Measurements from ENCODE around the gene PHACTR2.
"Not testable (repeated sequence)": the region's sequence is repeated elsewhere in the genome, so short reads cannot be mapped to it uniquely, and the experiment has no call there.

The PHACTR2 gene

DNA sequence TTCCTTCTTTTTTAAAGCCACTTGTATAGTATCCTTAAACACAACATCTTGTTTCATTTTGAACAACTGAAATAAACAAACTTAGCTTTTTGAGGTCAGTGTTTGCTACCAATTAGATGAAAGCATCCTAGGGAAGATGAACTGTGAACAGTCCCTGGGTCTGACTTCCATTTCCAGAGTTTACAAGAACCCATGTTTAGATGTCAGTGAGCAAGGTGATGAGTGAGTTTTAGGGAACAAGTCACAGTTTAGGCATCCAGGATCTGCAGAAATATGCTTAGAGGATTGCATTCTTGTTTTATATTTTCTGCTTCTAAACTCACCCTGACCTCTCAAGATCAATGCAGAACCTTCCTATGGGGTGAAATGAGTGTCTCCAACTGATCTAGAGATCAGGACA, 189.5 kb downstream of the PHACTR2 start:
- Histone ChIP-seq H3K27ac (ENCODE audit: low read depth, low read length) (no peak overlapping the region), H3K4me3 (ENCODE audit: low read depth, low read length) (no peak overlapping the region), H3K27me3 (ENCODE audit: control insufficient read depth, insufficient read depth, low read length) (no peaks in the 10 kb centered on the region)

DNA sequence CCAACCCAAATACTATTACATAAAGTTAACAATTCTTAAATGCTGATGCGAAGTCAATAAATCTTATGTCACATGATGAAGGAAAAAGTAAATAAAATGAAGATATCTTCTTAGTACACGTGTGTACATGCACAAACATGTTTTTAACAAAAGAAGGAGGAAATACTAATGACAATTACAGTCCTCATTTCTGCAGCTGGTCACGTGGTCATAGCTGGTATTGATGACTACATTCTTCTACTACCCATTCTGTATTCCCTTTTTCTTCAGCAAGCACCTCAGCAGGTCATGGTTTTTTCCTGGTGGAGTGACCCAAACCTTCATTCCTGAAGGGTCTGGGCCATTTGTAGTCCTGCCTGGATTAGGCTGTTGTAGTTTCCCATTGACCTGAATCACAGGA, 191.0 kb downstream of the PHACTR2 start:
- not testable (repeated sequence) for H3K27me3 ChIP-seq (ENCODE audit: control insufficient read depth, insufficient read depth, low read length); H3K4me1 ChIP-seq (ENCODE audit: control insufficient read depth, insufficient read depth, low read length); H3K9me3 ChIP-seq (ENCODE audit: control insufficient read depth, insufficient read depth, low read depth, low read length); H3K9ac ChIP-seq (ENCODE audit: low read length); H3K27ac ChIP-seq (ENCODE audit: low read depth, low read length); H3K4me3 ChIP-seq (ENCODE audit: low read depth, low read length)
- H3K36me3 ChIP-seq (ENCODE audit: control insufficient read depth, insufficient read depth, low read length), result peaks cover 16% of the 10 kb centered on the region

More for the DNA sequence above, 189.5 kb downstream of the PHACTR2 start:
- H3K9me3 ChIP-seq (ENCODE audit: control insufficient read depth, insufficient read depth, low read depth, low read length), result 0 out of 2 replicates have a peak, but pooled peaks cover 4% of the 10 kb centered on the region
- H3K4me1 ChIP-seq (ENCODE audit: control insufficient read depth, insufficient read depth, low read length), result no peaks in the 10 kb centered on the region
- H3K36me3 ChIP-seq (ENCODE audit: control insufficient read depth, insufficient read depth, low read length), result peaks cover 32% of the 10 kb centered on the region
- H3K9ac ChIP-seq (ENCODE audit: low read length), result no peak overlapping the region

DNA sequence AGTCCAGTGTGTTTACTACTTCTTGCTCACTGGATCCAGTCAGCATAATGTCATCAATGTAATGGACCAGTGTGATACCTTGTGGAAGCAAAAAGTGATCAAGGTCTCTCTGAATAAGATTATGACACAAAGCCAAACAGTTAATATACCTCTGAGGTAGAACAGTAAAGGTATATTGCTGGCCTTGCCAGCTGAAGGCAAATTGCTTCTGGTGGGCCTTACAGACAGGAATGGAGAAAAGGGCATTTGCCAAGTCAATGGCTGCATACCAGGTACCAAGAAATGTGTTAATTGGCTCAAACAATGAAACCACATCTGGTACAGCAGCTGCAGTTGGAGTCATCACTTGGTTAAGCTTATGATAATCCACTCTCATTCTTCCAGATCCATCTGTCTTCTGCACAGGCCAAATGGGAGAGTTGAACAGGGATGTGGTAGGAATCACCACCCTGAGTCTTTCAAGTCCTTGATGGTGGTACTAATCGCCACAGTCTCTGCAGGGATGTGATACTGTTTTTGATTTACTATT, 193.5 kb downstream of the PHACTR2 start:
- not testable (repeated sequence) for H3K4me3 ChIP-seq (ENCODE audit: low read depth, low read length); H3K27ac ChIP-seq (ENCODE audit: low read depth, low read length); H3K36me3 ChIP-seq (ENCODE audit: control insufficient read depth, insufficient read depth, low read length); H3K27me3 ChIP-seq (ENCODE audit: control insufficient read depth, insufficient read depth, low read length); H3K9ac ChIP-seq (ENCODE audit: low read length); H3K4me1 ChIP-seq (ENCODE audit: control insufficient read depth, insufficient read depth, low read length)
- H3K9me3 ChIP-seq (ENCODE audit: control insufficient read depth, insufficient read depth, low read depth, low read length), result 0 out of 2 replicates have a peak, but pooled peaks cover 13% of the 10 kb centered on the region

DNA sequence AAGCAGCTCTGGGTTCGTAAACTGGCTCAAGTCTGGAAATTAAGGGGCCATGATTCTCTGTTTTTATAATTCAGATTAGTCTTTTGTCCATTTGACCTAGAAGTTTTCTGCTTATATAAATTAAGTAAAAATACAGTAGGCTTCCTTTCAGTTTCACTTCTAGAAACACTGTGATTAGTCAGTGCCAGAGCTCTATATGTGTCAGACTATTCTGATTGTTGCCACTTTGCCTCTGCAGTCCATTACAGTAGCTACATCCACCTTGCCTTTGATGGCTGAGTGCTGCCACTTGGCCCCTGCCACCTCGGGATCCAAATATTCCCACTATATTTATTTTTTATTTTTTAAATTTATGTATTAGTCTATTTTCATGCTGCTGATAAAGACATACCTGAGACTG, 194.4 kb downstream of the PHACTR2 start:
- no peaks in the 10 kb centered on the region for H3K4me1 ChIP-seq (ENCODE audit: control insufficient read depth, insufficient read depth, low read length)
- H3K9me3 ChIP-seq (ENCODE audit: control insufficient read depth, insufficient read depth, low read depth, low read length), result 0 out of 2 replicates have a peak, but pooled peaks cover 13% of the 10 kb centered on the region
- H3K36me3 ChIP-seq (ENCODE audit: control insufficient read depth, insufficient read depth, low read length), result no peaks in the 10 kb centered on the region
- no peaks in the 10 kb centered on the region for H3K27me3 ChIP-seq (ENCODE audit: control insufficient read depth, insufficient read depth, low read length)
- H3K27ac ChIP-seq (ENCODE audit: low read depth, low read length), result no peak overlapping the region
- H3K4me3 ChIP-seq (ENCODE audit: low read depth, low read length), result no peak overlapping the region
- no peak overlapping the region for H3K9ac ChIP-seq (ENCODE audit: low read length)

DNA sequence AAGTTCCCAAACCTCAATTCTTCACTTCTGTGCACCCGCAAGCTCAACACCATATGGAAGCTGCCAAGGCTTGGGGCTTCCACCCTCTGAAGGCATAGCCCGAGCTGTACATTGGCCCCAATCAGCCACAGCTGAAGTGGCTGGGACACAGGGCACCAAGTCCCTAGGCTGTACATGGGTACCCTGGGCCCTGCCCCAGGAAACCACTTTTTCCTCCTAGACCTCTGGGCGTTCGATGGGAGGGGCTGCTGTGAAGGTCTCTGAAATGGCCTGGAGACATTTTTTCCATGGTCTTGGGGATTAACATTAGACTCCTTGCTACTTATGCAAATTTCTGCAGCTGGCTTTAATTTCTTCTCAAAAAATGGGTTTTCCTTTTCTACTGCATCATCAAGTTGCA, 195.8 kb downstream of the PHACTR2 start:
- not testable (repeated sequence) for H3K4me1 ChIP-seq (ENCODE audit: control insufficient read depth, insufficient read depth, low read length)

DNA sequence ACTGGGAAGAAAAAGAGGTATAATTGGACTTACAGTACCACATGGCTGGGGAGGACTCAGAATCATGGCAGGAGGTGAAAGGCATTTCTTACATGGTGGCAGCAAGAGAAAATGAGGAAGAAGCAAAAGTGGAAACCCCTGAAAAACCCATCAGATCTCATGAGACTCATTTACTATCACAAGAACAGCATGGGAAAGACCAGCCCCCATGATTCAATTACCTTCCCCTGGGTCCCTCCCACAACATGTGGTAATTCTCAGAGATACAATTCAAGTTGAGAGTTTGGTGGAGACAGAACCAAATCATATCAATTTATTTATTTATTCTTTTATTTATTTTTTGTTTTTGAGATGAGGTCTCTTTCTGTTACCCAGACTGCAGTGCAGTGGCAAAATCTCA, 196.7 kb downstream of the PHACTR2 start:
- H3K9me3 ChIP-seq (ENCODE audit: control insufficient read depth, insufficient read depth, low read depth, low read length), result peaks cover 21% of the 10 kb centered on the region
- H3K27me3 ChIP-seq (ENCODE audit: control insufficient read depth, insufficient read depth, low read length); H3K36me3 ChIP-seq (ENCODE audit: control insufficient read depth, insufficient read depth, low read length); H3K9ac ChIP-seq (ENCODE audit: low read length); H3K27ac ChIP-seq (ENCODE audit: low read depth, low read length); H3K4me1 ChIP-seq (ENCODE audit: control insufficient read depth, insufficient read depth, low read length); H3K4me3 ChIP-seq (ENCODE audit: low read depth, low read length): not testable (repeated sequence)

More for the DNA sequence above, 195.8 kb downstream of the PHACTR2 start:
- H3K36me3 ChIP-seq (ENCODE audit: control insufficient read depth, insufficient read depth, low read length); H3K9ac ChIP-seq (ENCODE audit: low read length); H3K4me3 ChIP-seq (ENCODE audit: low read depth, low read length); H3K27me3 ChIP-seq (ENCODE audit: control insufficient read depth, insufficient read depth, low read length); H3K27ac ChIP-seq (ENCODE audit: low read depth, low read length): not testable (repeated sequence)
- peaks cover 20% of the 10 kb centered on the region for H3K9me3 ChIP-seq (ENCODE audit: control insufficient read depth, insufficient read depth, low read depth, low read length)

DNA sequence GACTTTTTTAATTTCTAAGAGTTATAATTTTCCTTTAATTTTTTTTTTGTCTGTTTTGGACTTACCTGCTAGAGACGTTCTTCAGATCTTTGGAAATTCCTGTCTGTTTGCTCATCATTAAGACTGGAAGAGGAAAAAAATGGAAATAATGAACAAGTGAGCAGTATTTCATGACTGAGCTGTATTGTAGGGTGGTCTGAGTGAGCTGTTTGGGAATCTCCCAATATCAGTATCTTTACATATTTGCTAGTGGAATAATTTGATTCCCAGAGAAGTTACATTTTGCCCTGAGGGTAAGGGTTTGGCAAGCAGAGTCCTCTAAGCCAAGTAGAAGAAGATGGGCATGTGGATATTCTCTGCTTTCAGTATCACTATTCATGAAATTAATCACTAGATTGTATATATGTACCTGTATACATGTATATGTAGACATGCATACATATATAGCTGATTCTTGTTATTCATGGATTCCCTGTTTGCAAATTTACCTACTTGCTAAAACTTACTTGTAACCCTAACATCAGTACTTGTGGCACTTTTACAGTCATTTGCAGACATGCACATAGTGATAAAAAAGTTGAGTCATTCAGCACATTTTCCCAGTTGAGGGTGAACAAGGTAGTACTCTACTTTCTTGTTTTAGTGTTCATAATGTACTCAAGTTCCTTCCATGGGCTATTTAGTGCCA, 200.0 kb downstream of the PHACTR2 start:
- Histone ChIP-seq H3K4me3 (ENCODE audit: low read depth, low read length) (no peak overlapping the region), H3K27me3 (ENCODE audit: control insufficient read depth, insufficient read depth, low read length) (no peaks in the 10 kb centered on the region), H3K9me3 (ENCODE audit: control insufficient read depth, insufficient read depth, low read depth, low read length) (peaks cover 21% of the 10 kb centered on the region), H3K36me3 (ENCODE audit: control insufficient read depth, insufficient read depth, low read length) (no peaks in the 10 kb centered on the region), H3K27ac (ENCODE audit: low read depth, low read length) (no peak overlapping the region), H3K4me1 (ENCODE audit: control insufficient read depth, insufficient read depth, low read length) (no peaks in the 10 kb centered on the region), H3K9ac (ENCODE audit: low read length) (no peak overlapping the region)

DNA sequence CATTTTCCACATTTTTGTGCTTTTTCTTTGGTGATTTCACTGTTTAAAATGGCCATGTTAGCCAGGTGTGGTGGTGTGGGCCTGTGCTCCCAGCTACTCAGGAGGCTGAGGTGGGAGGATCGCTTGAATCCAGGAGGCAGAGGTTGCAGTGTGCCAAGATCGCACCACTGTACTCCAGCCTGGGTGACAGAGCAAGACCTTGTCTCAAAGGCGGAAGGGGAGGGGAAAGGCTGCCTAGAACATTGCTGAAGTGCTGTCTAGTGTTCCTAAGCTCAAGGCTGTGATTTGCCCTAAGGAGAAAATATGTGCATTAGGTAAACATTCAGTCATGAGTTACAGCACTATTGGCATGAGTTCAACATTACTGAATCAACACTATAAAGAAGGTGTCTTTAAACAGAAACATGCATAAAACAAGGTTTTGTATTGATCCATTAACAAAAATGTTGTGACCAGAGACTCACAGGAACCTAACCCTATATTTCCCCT, 200.6 kb downstream of the PHACTR2 start:
- Histone ChIP-seq H3K36me3 (ENCODE audit: control insufficient read depth, insufficient read depth, low read length) (no peaks in the 10 kb centered on the region), H3K4me1 (ENCODE audit: control insufficient read depth, insufficient read depth, low read length) (no peaks in the 10 kb centered on the region), H3K9ac (ENCODE audit: low read length) (no peak overlapping the region), H3K9me3 (ENCODE audit: control insufficient read depth, insufficient read depth, low read depth, low read length) (peaks cover 21% of the 10 kb centered on the region), H3K27ac (ENCODE audit: low read depth, low read length) (no peak overlapping the region), H3K27me3 (ENCODE audit: control insufficient read depth, insufficient read depth, low read length) (no peaks in the 10 kb centered on the region), H3K4me3 (ENCODE audit: low read depth, low read length) (no peak overlapping the region)

DNA sequence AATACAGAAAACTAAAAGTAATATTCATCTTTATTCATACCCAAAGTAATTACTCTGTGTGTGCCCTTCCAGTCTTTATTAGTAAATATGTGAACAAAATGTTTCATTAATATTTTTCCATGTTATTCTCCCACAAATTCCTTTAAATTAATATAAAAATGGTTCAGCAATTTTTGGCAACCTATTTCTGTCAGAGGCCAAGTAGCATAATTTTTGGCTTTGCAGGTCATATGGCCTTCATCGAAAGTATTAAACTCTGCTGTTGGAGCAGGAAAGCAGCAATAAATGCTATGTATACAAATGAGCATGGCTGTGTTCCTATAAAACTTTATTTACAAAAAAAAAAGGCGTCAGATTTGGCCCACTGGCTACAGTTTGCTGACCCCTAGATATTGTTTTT, 202.6 kb downstream of the PHACTR2 start:
- Histone ChIP-seq H3K4me3 (ENCODE audit: low read depth, low read length) (no peak overlapping the region), H3K4me1 (ENCODE audit: control insufficient read depth, insufficient read depth, low read length) (no peaks in the 10 kb centered on the region), H3K9ac (ENCODE audit: low read length) (no peak overlapping the region), H3K27me3 (ENCODE audit: control insufficient read depth, insufficient read depth, low read length) (no peaks in the 10 kb centered on the region), H3K36me3 (ENCODE audit: control insufficient read depth, insufficient read depth, low read length) (no peaks in the 10 kb centered on the region), H3K27ac (ENCODE audit: low read depth, low read length) (no peak overlapping the region), H3K9me3 (ENCODE audit: control insufficient read depth, insufficient read depth, low read depth, low read length) (peaks cover 18% of the 10 kb centered on the region)
